IMR-90 (cell line): ENCODE measurements around the gene EPHB1. TPM values are rescaled to one million over a fixed set of nuclear protein-coding genes. Genes with fewer than 3 reads are reported as not detected.

Source experiments
- ATAC-seq: fragments of 200-7000 bp; cut with Tn5 transposase; 2 replicates; pipeline ENCODE4 v1.9.1; 2020; ENCODE audit warnings: low read depth, mild to moderate bottlenecking, moderate library complexity
- BruUV-seq: library from RNA; stranded (reverse); fragments of 400-500 nt; replicated peaks from 2 replicates; lab custom pipeline; 2021; lab: Mats Ljungman, UMichigan
- CTCF ChIA-PET: fragments of 300-600 bp; formaldehyde crosslinking; extraction: SDS; loops from one replicate; lab custom pipeline; 2021; ENCODE audit warnings: antibody characterized with exemption; lab: Yijun Ruan, JAX
- POLR2A ChIA-PET: fragments of 300-600 bp; sonication (Branson Sonifier 250); formaldehyde crosslinking; loops from one replicate; lab custom pipeline; 2022; ENCODE audit warnings: antibody characterized with exemption; ENCODE audit not compliant: unreplicated experiment; lab: Charles Lee
- DNase-seq: peaks from one replicate; pipeline ENCODE4 v3.0.0; 2013
- H2AFZ ChIP-seq: replicated peaks from 2 replicates; pipeline ENCODE3; 2013; ENCODE audit warnings: low read length, mild to moderate bottlenecking; ENCODE audit not compliant: poor library complexity
- H2AK5ac ChIP-seq: 2 replicates; pipeline ENCODE4 v1.6.1; 2013; ENCODE audit warnings: low read depth, low read length, inconsistent platforms
- H2AK9ac ChIP-seq: replicated peaks from 2 replicates; pipeline ENCODE3; 2013; ENCODE audit warnings: mild to moderate bottlenecking, low read depth, low read length, moderate library complexity; ENCODE audit not compliant: poor library complexity
- H2BK120ac ChIP-seq: 2 replicates; pipeline ENCODE4 v1.6.1; 2013; ENCODE audit warnings: low read depth, low read length, inconsistent platforms
- H2BK15ac ChIP-seq: 3 replicates; pipeline ENCODE4 v1.6.1; 2013; ENCODE audit warnings: low read depth, low read length, inconsistent platforms
- H2BK20ac ChIP-seq: 2 replicates; pipeline ENCODE4 v1.6.1; 2013; ENCODE audit warnings: low read depth, mild to moderate bottlenecking, inconsistent platforms, low read length, moderate library complexity
- H2BK5ac ChIP-seq: 2 replicates; pipeline ENCODE4 v1.6.1; 2013; ENCODE audit warnings: mild to moderate bottlenecking, low read depth, low read length, inconsistent platforms; ENCODE audit not compliant: poor library complexity, severe bottlenecking
- H3K14ac ChIP-seq: replicated peaks from 2 replicates; pipeline ENCODE4 v1.6.1; 2013; ENCODE audit warnings: low read depth, low read length, inconsistent platforms
- H3K18ac ChIP-seq: 2 replicates; pipeline ENCODE4 v1.6.1; 2013; ENCODE audit warnings: low read depth, low read length, control low read depth
- H3K23ac ChIP-seq: 2 replicates; pipeline ENCODE4 v1.6.1; 2013; ENCODE audit warnings: low read depth, low read length, inconsistent platforms
- H3K27ac ChIP-seq: 2 replicates; pipeline ENCODE4 v1.5.1; 2013; ENCODE audit warnings: mild to moderate bottlenecking, control low read depth, low read length; ENCODE audit not compliant: insufficient read depth
- H3K27me3 ChIP-seq: 2 replicates; pipeline ENCODE4 v1.6.1; 2013; ENCODE audit warnings: low read length; ENCODE audit not compliant: control insufficient read depth, insufficient read depth
- H3K36me3 ChIP-seq: 2 replicates; pipeline ENCODE4 v1.6.1; 2013; ENCODE audit warnings: low read length, mixed read lengths; ENCODE audit not compliant: control insufficient read depth, insufficient read depth
- H3K4ac ChIP-seq: 2 replicates; pipeline ENCODE4 v1.6.1; 2013; ENCODE audit warnings: low read depth, low read length, inconsistent platforms
- H3K4me1 ChIP-seq: 2 replicates; pipeline ENCODE4 v1.6.1; 2013; ENCODE audit warnings: low read length, mixed read lengths; ENCODE audit not compliant: control insufficient read depth, insufficient read depth
- H3K4me2 ChIP-seq: 2 replicates; pipeline ENCODE4 v1.6.1; 2013; ENCODE audit warnings: low read depth, mild to moderate bottlenecking, control low read depth, low read length, moderate library complexity
- H3K4me3 ChIP-seq: 2 replicates; pipeline ENCODE4 v1.5.1; 2013; ENCODE audit warnings: low read depth, mild to moderate bottlenecking, control low read depth, low read length, moderate library complexity; ENCODE audit not compliant: insufficient read depth
- H3K56ac ChIP-seq: 2 replicates; pipeline ENCODE4 v1.6.1; 2013; ENCODE audit warnings: low read length, inconsistent platforms; ENCODE audit not compliant: insufficient read depth; ENCODE audit errors: extremely low read depth
- H3K79me1 ChIP-seq, 2 experiments: 2 replicates each; pipeline ENCODE4 v1.6.1; 2013; ENCODE audit warnings: low read length in 2 of 2, inconsistent platforms in 1 of 2, low read depth in 1 of 2
- H3K9ac ChIP-seq: 2 replicates; pipeline ENCODE4 v1.6.1; 2013; ENCODE audit warnings: low read depth, low read length, control low read depth
- H3K9me1 ChIP-seq: 2 replicates; pipeline ENCODE4 v1.6.1; 2013; ENCODE audit warnings: low read length, inconsistent platforms; ENCODE audit not compliant: insufficient read depth
- H3K9me3 ChIP-seq: 2 replicates; pipeline ENCODE4 v1.6.1; 2013; ENCODE audit warnings: low read length; ENCODE audit not compliant: control insufficient read depth, insufficient read depth
- H4K20me1 ChIP-seq: 2 replicates; pipeline ENCODE4 v1.6.1; 2013; ENCODE audit warnings: low read length, inconsistent platforms; ENCODE audit not compliant: insufficient read depth
- H4K5ac ChIP-seq: 2 replicates; pipeline ENCODE4 v1.6.1; 2013; ENCODE audit warnings: mild to moderate bottlenecking, low read depth, low read length, control low read depth
- H4K8ac ChIP-seq, 2 experiments: 2 replicates each; pipeline ENCODE4 v1.6.1; 2013; ENCODE audit warnings: low read depth in 2 of 2, low read length in 2 of 2, control low read depth in 1 of 2, inconsistent platforms in 1 of 2
- H4K91ac ChIP-seq: 2 replicates; pipeline ENCODE4 v1.6.1; 2013; ENCODE audit warnings: low read depth, low read length, inconsistent platforms; ENCODE audit not compliant: insufficient read depth
- CEBPB ChIP-seq: IDR thresholded peaks from 2 replicates; pipeline ENCODE4 v1.6.1; 2012; ENCODE audit warnings: low read depth, low read length, improper control_type of control experiment
- CHD1 ChIP-seq: IDR thresholded peaks from 2 replicates; pipeline ENCODE4 v1.6.1; 2012; ENCODE audit warnings: low read depth, low read length, improper control_type of control experiment
- CTCF ChIP-seq: conservative IDR thresholded peaks from 2 replicates; pipeline ENCODE4 v1.5.1; 2012; ENCODE audit warnings: mild to moderate bottlenecking, low read depth, low read length, improper control_type of control experiment
- ELK1 ChIP-seq: fragments of 150-350 bp; IDR thresholded peaks from 2 replicates; pipeline ENCODE4 v1.6.1; 2016; ENCODE audit warnings: low read depth, mild to moderate bottlenecking, low read length, moderate library complexity, borderline replicate concordance
- FOS ChIP-seq: fragments of 150-350 bp; IDR thresholded peaks from 2 replicates; pipeline ENCODE4 v1.6.1; 2016; ENCODE audit warnings: low read depth, low read length
- MAFK ChIP-seq: IDR thresholded peaks from 2 replicates; pipeline ENCODE4 v1.6.1; 2012; ENCODE audit warnings: low read depth, low read length, improper control_type of control experiment
- MAZ ChIP-seq: IDR thresholded peaks from 2 replicates; pipeline ENCODE4 v1.6.1; 2012; ENCODE audit warnings: low read depth, mild to moderate bottlenecking, low read length, improper control_type of control experiment, moderate library complexity, borderline replicate concordance
- MXI1 ChIP-seq: IDR thresholded peaks from 2 replicates; pipeline ENCODE4 v1.6.1; 2012; ENCODE audit warnings: low read depth, mild to moderate bottlenecking, low read length, moderate library complexity, borderline replicate concordance
- NFE2L2 ChIP-seq: fragments of 150-350 bp; IDR thresholded peaks from 2 replicates; pipeline ENCODE4 v1.6.1; 2016; ENCODE audit warnings: low read depth, mild to moderate bottlenecking, low read length
- POLR2A ChIP-seq: IDR thresholded peaks from 2 replicates; pipeline ENCODE4 v1.6.1; 2012; ENCODE audit warnings: mild to moderate bottlenecking, low read depth, low read length
- RCOR1 ChIP-seq: IDR thresholded peaks from 2 replicates; pipeline ENCODE4 v1.6.1; 2012; ENCODE audit warnings: mild to moderate bottlenecking, low read length, improper control_type of control experiment; ENCODE audit not compliant: insufficient replicate concordance
- USF2 ChIP-seq: fragments of 150-350 bp; IDR thresholded peaks from 2 replicates; pipeline ENCODE4 v1.6.1; 2017; ENCODE audit warnings: mild to moderate bottlenecking, antibody characterized with exemption, low read length, low read depth
- WGBS, 2 experiments: methylation state at CpG; one replicate each; pipeline versions ENCODE4 v1.1.5 to v1.1.7; 2013; ENCODE audit warnings: missing lambda C conversion rate in 2 of 2; ENCODE audit not compliant: insufficient read length in 1 of 2; ENCODE audit errors: extremely low coverage in 2 of 2; 5-methylcytosine and 5-hydroxymethylcytosine counted together
- dilution Hi-C: fragments of 300-500 bp; cut with HindIII; formaldehyde crosslinking; loops from one replicate; pipeline ENCODE4 v1.14.3; 2018; ENCODE audit warnings: low sequenced_read_pairs; ENCODE audit not compliant: unreplicated experiment
- in situ Hi-C: fragments of 300-500 bp; cut with MboI; formaldehyde crosslinking; loops from 3 replicates; pipeline ENCODE4 v1.14.3; 2019; ENCODE audit warnings: low sequenced_read_pairs, inconsistent platforms, mixed read lengths
- intact Hi-C: fragments of 100-400 bp; cut with micrococcal nuclease; formaldehyde crosslinking; loops from 2 replicates; pipeline ENCODE4 v1.10.0; 2022
- polyA plus RNA-seq, 3 experiments: library from polyadenylated mRNA; depleted of rRNA; stranded (reverse); fragments of >200 nt; gene quantifications; 2 replicates each; pipeline ENCODE4 v1.2.3, GENCODE V29; 2012; ENCODE audit warnings: low replicate concordance in 1 of 3
- total RNA-seq: library from RNA; depleted of rRNA; stranded (reverse); fragments of >200 nt; gene quantifications from 2 replicates; pipeline ENCODE4 v1.2.3, GENCODE V29; 2012

The EPHB1 gene
- total and polyA plus RNA-seq, 2 of the 4 experiments (the other 2 are of a cell fraction): 0.17 to 0.36 TPM

GRCh38 chr3:134952371-134952770 is 157.3 kb downstream of the EPHB1 start:
- BruUV-seq: no TSS peak
- Histone ChIP-seq H3K4me2 (no peak overlapping the region), H3K27me3 (no peaks in the 10 kb centered on the region), H3K14ac (no peak overlapping the region), H4K20me1 (no peaks in the 10 kb centered on the region), H2BK5ac (no peak overlapping the region), H2AK5ac (no peak overlapping the region), H3K9me3 (no peaks in the 10 kb centered on the region), H3K18ac (no peak overlapping the region), H2BK120ac (no peak overlapping the region), H2BK20ac (no peak overlapping the region), H3K4me1 (no peaks in the 10 kb centered on the region), H3K36me3 (no peaks in the 10 kb centered on the region), H4K91ac (no peak overlapping the region), H2BK15ac (no peak overlapping the region), H2AK9ac (no peak overlapping the region), H3K4ac (no peak overlapping the region), H3K9ac (no peak overlapping the region), H3K9me1 (no peaks in the 10 kb centered on the region), H3K79me1 (no peaks in the 10 kb centered on the region), H4K5ac (no peak overlapping the region), H3K56ac (no peak overlapping the region), H2AFZ (no peak overlapping the region), H3K23ac (no peak overlapping the region), H3K4me3 (no peak overlapping the region), H3K27ac (no peak overlapping the region), H4K8ac (no peak overlapping the region)
- dilution Hi-C loops (no loop called here), in situ Hi-C loops (loop anchor here (25.0 kb wide), 1 partner anchor 110 kb away; no protein-coding TSS in a partner anchor), intact Hi-C loops (no loop called here)
- ATAC-seq (no peak), DNase-seq (no peak)
- ChIA-PET CTCF (no interaction called here), POLR2A (no interaction called here)
- TF ChIP-seq MAFK (no peak), CHD1 (no peak), CEBPB (no peak), USF2 (no peak), MAZ (no peak), NFE2L2 (no peak), FOS (no peak), ELK1 (no peak), CTCF (no peak), RCOR1 (no peak), MXI1 (no peak), POLR2A (no peak)
- WGBS, 2 experiments: no CpG with 5 or more reads among the region's 1 CpG
